ENCODE data around the gene OR4C11. TPM values are rescaled to one million over a fixed set of nuclear protein-coding genes. Genes with fewer than 3 reads are reported as not detected.

OR4C11 gene
- total and polyA plus RNA-seq, 2 experiments from 2014 or later = not detected

- H2AFZ ChIP-seq = no peak within 1 kb of the TSS
- H3K4me3 Mint-ChIP-seq = no peak within 1 kb of the TSS
- no peak for TF ChIP-seq EZH2phosphoT487 (IDR thresholded peaks at IDR 0.05; ENCODE audit: unreplicated experiment)
- TF ChIP-seq ETS1 (IDR thresholded peaks at IDR 0.05) = no peak
- no peak for TF ChIP-seq ZNF114 (CRISPR knock-in tag; IDR thresholded peaks at IDR 0.05)
- no peak for TF ChIP-seq ZNF462 (CRISPR knock-in tag; IDR thresholded peaks at IDR 0.05)
- TF ChIP-seq NANOG (IDR thresholded peaks at IDR 0.05; ENCODE audit: borderline replicate concordance) = no peak
- TF ChIP-seq CREB1 (CRISPR knock-in tag; IDR thresholded peaks at IDR 0.05; ENCODE audit: low read depth) = no peak
- TF ChIP-seq JUNB (IDR thresholded peaks at IDR 0.05; ENCODE audit: unreplicated experiment) = no peak
- TF ChIP-seq REST (IDR thresholded peaks at IDR 0.05; ENCODE audit: unreplicated experiment) = no peak
- TF ChIP-seq CTCF (conservative IDR thresholded peaks at IDR 0.05; ENCODE audit: low read depth in 2 of 2) = no peak
- DNase-seq (ENCODE audit: low spot score) (no peak), ATAC-seq (no peak)
- no peaks in the 10 kb centered on the region for H3K27me3 ChIP-seq (ENCODE audit: insufficient read depth)
- peaks cover 48% of the 10 kb centered on the region for H3K36me3 Mint-ChIP-seq (ENCODE audit: low read depth)
- no peak within 1 kb of the TSS for H3K4me3 ChIP-seq
- no peaks in the 10 kb centered on the region for H3F3A ChIP-seq (replicated peaks; ENCODE audit: low read depth)
- no peak within 1 kb of the TSS for H3K27ac ChIP-seq (ENCODE audit: low read depth)
- peaks cover 21% of the 10 kb centered on the region for H3K9me3 Mint-ChIP-seq
- H4K20me1 ChIP-seq (replicated peaks; ENCODE audit: insufficient read depth) = no peaks in the 10 kb centered on the region
- no peak within 1 kb of the TSS for H3K4me2 ChIP-seq
- peaks cover 2% of the 10 kb centered on the region for H3K27me3 Mint-ChIP-seq (ENCODE audit: insufficient read depth, low read depth, poor library complexity)
- H3K36me3 ChIP-seq (ENCODE audit: insufficient read depth) = peaks cover 3% of the 10 kb centered on the region; the same call in 1 of the 2 replicates
- H3K4me1 Mint-ChIP-seq = no peaks in the 10 kb centered on the region
- no peaks in the 10 kb centered on the region for H3K4me1 ChIP-seq (ENCODE audit: insufficient read depth)
- no peak within 1 kb of the TSS for H3K27ac Mint-ChIP-seq
- H3K9me2 ChIP-seq (ENCODE audit: insufficient read depth) = no peaks in the 10 kb centered on the region
- no peaks in the 10 kb centered on the region for H3K79me2 ChIP-seq (replicated peaks; ENCODE audit: insufficient read depth)
These were observed 53.3 kb downstream of the OR4C11 start, which contains the start of gene OR4C15 for GRCh38 chr11:55554169-55554568. OR4C15 (plus strand) TSS chr11:55554469; CDS start chr11:55554469, 0 bp downstream.
